B cell (primary cell): ENCODE data around the gene TMEM156.

ENCODE experiments used
- CTCF ChIP-seq: fragments of 200-600 bp; IDR thresholded peaks from one replicate; pipeline ENCODE4 v1.8.0; 2022; ENCODE audit warnings: antibody characterized with exemption, mild to moderate bottlenecking
- EZH2 ChIP-seq: IDR thresholded peaks from 2 replicates; pipeline ENCODE4 v1.6.1; 2012; ENCODE audit warnings: borderline replicate concordance, low read depth, mild to moderate bottlenecking, moderate library complexity, low read length; ENCODE audit not compliant: insufficient read depth, poor library complexity, severe bottlenecking

DNA sequence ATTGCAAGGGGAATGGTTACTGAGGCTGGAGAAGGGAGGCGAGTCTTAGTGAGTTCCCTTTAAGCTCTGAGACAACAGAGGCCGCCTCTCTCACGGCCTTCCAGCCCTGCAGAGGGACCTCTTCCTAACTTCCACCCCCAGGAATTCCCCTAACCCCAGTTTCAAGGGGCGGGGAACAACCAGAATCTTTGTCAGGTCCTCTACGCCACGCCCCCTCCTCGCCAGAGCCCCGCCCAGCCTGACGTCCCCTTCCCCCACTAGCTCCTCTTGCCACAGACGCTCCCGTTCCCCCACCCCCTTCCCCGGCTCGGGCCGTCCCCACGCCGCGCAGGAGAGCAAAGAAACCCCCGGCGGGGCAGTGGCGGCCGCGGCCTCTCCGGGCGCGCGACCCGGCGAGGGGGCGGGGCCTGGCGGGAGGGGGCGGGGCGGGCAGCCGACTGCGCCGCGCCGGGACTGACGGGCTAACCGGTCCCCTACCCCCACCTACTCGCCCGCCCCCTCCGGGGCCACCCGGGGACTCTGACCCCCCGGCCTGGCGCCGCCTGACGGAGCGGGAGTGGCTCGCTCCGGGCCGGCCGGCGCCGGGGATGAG lies 12.3 kb upstream of the TMEM156 start:
- TF ChIP-seq CTCF (no peak), EZH2 (no peak)
